Prostate gland (tissue), 2 donors: ENCODE data around the gene CNTN5.

Experiments used
- POLR2A ChIP-seq: fragments of 450-650 bp; IDR thresholded peaks from one replicate; pipeline ENCODE4 v1.6.1; 2016; ENCODE audit warnings: antibody characterized with exemption, mild to moderate bottlenecking
- POLR2AphosphoS5 ChIP-seq: sonication (generic); formaldehyde crosslinking; IDR thresholded peaks from one replicate; pipeline ENCODE4 v1.6.1; 2017; ENCODE audit warnings: antibody characterized with exemption
- TF ChIP-seq, protein P1 (sequence below), 4 experiments: fragments of 200-600 bp in 2 of 4; fragments of 450-650 bp in 2 of 4; sonication (generic) in 2 of 4; IDR thresholded peaks; 1 replicate in 3 of 4; 2 replicates in 1 of 4; pipeline ENCODE4 v1.5.1; 2016 to 2019; ENCODE audit warnings: antibody characterized with exemption in 4 of 4, mild to moderate bottlenecking in 2 of 4, moderate library complexity in 2 of 4

DNA sequence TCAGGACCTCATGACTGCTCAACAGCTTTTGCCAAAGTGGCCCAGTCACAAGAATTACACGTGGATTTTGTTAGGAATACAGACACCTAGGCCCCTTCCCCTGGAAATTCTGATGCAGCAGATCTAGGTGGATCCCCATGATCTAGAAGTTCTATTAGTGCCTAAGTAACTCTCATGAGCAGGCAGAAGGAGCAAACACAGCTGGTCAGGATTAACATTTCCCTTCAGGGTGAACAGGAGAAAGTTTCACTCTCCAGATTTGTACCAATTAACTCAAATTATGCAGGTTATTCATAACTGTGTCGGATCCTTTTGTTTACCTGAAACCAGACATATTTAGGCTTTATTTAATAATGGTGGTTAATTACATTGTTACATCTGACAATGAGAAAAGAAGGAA, 1072.9 kb downstream of the CNTN5 start:
- TF ChIP-seq POLR2AphosphoS5 (no peak), POLR2A (no peak)
- TF ChIP-seq, protein P1, sequence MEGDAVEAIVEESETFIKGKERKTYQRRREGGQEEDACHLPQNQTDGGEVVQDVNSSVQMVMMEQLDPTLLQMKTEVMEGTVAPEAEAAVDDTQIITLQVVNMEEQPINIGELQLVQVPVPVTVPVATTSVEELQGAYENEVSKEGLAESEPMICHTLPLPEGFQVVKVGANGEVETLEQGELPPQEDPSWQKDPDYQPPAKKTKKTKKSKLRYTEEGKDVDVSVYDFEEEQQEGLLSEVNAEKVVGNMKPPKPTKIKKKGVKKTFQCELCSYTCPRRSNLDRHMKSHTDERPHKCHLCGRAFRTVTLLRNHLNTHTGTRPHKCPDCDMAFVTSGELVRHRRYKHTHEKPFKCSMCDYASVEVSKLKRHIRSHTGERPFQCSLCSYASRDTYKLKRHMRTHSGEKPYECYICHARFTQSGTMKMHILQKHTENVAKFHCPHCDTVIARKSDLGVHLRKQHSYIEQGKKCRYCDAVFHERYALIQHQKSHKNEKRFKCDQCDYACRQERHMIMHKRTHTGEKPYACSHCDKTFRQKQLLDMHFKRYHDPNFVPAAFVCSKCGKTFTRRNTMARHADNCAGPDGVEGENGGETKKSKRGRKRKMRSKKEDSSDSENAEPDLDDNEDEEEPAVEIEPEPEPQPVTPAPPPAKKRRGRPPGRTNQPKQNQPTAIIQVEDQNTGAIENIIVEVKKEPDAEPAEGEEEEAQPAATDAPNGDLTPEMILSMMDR (IDR thresholded peaks at IDR 0.05), result no peak
